ENCODE measurements around the gene APBA2.
"Not testable (repeated sequence)": the region's sequence is repeated elsewhere in the genome, so short reads cannot be mapped to it uniquely, and the experiment has no call there.

APBA2 gene

GRCh38 chr15:28885630-28886430 lies at the start of gene APBA2:
TSS of gene APBA2 (plus strand) at chr15:28885974. CDS start at chr15:29053885, 167,911 bp downstream.
- DNase-seq, result peak; percentile 66

GRCh38 chr15:28840285-28840684 lies 45.5 kb upstream of the APBA2 start:
- not testable (repeated sequence) for DNase-seq

- not testable (repeated sequence) for DNase-seq
These were observed 43.6 kb upstream of the APBA2 start for GRCh38 chr15:28842210-28842609.

DNA sequence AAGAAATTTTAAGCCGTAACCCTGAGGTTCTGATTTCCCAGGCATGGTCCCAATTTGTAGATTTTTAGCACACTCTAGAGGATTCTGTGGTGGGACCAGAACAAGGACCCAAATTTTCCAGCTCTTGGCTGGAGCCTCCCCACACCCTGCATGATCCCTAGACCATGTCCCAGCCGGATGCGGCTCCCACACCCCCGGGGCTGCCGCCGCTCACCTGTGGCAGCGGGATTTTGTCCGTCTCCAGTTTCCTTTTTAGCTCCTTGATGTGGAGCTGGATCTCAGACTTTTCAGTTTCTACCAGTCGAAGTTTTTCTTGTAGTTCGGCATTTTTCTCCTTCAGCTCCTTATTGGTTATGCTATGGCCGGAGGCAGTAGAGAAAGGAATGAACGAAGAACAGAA lies 42.3 kb upstream of the APBA2 start:
- not testable (repeated sequence) for DNase-seq

GRCh38 chr15:28844147-28844546 lies 41.6 kb upstream of the APBA2 start:
- DNase-seq, result not testable (repeated sequence)

DNA sequence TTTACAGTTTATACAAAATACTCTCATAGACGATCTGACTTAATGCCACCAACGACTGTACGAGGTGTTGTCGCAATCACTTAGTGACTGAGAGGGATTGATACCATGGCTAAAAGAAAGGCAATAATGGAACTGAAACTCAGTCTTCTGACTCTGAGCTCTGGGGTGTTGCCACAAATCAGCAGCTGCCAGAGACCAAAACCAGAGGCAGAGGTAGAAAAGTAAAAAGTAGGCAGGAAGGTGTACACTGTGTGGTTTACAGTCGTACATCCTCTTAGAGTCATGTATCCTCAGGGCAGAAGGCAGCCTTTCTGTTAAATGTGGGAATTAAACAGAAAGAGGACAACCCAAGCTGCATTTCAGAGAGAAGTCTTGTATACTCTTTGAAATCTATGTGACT lies 38.5 kb upstream of the APBA2 start:
- DNase-seq, result not testable (repeated sequence)

DNA sequence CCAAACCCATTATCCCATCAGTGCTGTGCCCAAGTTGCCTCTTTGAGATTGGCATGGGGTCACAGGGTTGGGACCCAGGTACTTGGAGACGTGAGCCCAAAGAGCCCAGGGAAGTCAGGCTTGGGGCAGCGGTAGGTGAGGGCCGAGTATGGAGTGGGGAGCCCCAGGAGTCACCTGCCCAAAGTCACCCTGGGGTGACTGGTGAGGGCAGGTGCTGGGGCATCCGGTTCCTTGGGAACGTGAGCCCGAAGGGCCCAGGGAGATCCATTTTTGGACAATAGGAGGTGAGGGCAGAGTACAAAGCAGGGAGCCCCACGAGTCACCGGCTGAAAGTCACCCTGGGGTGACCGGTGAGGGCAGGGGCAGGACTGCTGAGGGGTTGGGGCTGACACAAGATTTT lies 37.8 kb upstream of the APBA2 start:
- not testable (repeated sequence) for DNase-seq

DNA sequence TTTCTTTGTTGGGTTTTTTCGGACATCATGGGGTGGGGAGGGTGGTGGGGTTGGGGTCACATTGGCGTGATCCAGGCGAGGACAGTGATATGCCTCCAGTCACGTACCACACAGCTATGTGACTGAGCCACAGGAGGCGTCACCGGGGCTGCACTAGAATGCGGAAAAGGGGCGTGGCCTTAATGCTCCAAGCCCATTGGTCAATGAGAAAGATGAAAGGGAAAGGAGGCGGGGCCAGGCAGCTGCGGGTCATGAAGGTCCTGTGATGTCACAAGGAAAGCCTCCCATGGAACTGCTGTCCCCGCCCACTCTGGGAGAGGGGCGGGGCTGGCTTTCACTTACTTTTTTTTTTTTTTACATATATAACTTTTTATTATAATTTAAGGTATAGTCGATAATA lies 37.3 kb upstream of the APBA2 start, which contains the start of gene GOLGA6L7:
Gene GOLGA6L7 (minus strand): TSS at position 124 of the 400 bp plus-strand sequence. CDS start 95 bp downstream, at position 29.
- DNase-seq, result peak; percentile 10

DNA sequence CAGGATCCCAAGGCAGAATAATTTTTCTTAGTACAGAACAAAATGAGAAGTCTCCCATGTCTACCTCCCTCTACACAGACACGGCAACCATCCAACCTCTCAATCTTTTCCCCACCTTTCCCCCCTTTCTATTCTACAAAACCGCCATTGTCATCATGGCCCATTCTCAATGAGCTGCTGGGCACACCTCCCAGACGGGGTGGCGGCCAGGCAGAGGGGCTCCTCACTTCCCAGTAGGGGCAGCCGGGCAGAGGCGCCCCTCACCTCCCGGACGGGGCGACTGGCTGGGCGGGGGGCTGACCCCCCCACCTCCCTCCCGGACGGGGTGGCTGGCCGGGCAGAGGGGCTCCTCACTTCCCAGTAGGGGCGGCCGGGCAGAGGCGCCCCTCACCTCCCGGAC lies 36.5 kb upstream of the APBA2 start:
- not testable (repeated sequence) for DNase-seq

GRCh38 chr15:28849766-28850165 lies 36.0 kb upstream of the APBA2 start:
- DNase-seq, result not testable (repeated sequence)

GRCh38 chr15:28853654-28854053 lies 32.1 kb upstream of the APBA2 start:
- DNase-seq, result not testable (repeated sequence)

GRCh38 chr15:28854578-28854977 lies 31.2 kb upstream of the APBA2 start:
- DNase-seq, result not testable (repeated sequence)

DNA sequence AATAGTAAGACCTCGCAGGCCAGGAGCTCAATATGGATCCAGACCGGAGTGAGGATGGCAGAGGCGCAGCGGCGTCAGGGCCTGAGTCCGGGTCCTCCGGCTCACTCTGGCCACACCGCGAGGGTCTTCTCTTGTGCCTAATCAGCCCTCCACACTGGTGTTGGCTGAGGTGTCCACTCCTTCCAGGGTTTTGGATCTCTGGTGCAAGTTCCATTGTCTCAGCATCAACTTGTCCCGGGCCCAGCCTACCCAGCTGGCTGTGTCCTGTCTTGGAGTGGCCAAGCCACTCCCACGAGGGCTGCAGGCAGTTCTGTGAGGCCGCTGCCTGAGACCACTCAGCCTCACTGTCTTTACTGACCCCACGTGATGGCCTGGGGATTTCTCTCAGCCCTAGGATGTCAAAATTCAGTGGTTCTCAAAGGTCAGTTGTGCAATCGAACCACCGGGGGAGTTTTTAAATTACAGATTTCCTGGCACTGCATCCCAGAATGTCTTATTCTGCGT lies 24.7 kb upstream of the APBA2 start:
- peak; percentile 20 for DNase-seq

GRCh38 chr15:28861589-28862293 lies 24.0 kb upstream of the APBA2 start:
- not testable (repeated sequence) for DNase-seq

GRCh38 chr15:28868744-28869345 lies 16.9 kb upstream of the APBA2 start:
- no peak for DNase-seq

GRCh38 chr15:28871168-28871567 lies 14.6 kb upstream of the APBA2 start:
- no peak for DNase-seq

- no peak for DNase-seq
These were observed 12.8 kb upstream of the APBA2 start for GRCh38 chr15:28873006-28873405.

DNA sequence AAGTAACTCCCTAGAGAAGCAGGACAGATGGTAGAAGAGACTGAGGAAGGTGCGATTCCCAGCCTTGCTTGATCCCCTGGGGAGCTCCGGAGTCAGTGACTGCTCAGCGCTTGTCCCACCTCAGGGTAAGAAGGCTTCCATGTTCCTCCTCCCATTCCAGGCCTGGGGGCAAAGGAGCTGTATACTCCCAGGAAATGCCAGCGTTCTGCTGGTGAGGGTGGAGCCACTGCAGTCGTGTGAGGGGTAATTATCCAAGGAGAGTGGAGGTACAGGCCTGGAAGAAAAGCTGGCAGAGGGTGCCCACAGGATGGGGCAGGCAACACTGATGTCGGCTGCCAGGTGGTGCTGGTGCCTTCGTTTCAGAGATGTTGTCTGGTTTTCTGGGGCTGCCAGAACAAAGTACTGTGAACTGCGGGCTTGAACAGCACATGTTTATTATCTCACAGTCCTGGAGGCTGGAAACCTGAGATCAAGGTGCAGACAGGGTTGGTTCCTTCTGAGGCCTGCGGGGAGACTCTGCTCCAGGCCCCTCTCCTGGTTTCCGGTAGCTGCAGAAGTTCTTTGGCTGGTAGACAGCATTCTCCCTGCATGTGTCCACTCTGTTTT lies 12.1 kb upstream of the APBA2 start:
- no peak for DNase-seq

GRCh38 chr15:28875461-28876000 lies 10.2 kb upstream of the APBA2 start:
- no peak for DNase-seq

GRCh38 chr15:28876131-28876844 lies 9.5 kb upstream of the APBA2 start:
- DNase-seq, result no peak

GRCh38 chr15:28876845-28877185 lies 9.0 kb upstream of the APBA2 start:
- no peak for DNase-seq

GRCh38 chr15:28878209-28878608 lies 7.6 kb upstream of the APBA2 start:
- no peak for DNase-seq

All from hematopoietic multipotent progenitor cell treated with erythropoietin and hydrocortisone succinate and interleukin-3 and kit ligand, for 6 days (in vitro differentiated cells).